Neuronal stem cell (in vitro differentiated cells): ENCODE data around the gene FAM117B. TPM values are rescaled to one million over a fixed set of nuclear protein-coding genes. Genes with fewer than 3 reads are reported as not detected.

Source experiments
- DNase-seq: peaks from one replicate; pipeline ENCODE4 v3.0.0-alpha.2; 2013; ENCODE audit warnings: low spot score
- H2AFZ ChIP-seq: one replicate; pipeline ENCODE4 v1.6.1; 2013; ENCODE audit warnings: mild to moderate bottlenecking, low read length, inconsistent platforms
- H2AK5ac ChIP-seq: 2 replicates; pipeline ENCODE4 v1.6.1; 2013; ENCODE audit warnings: low read depth, mild to moderate bottlenecking, inconsistent platforms, low read length, moderate library complexity, mixed read lengths
- H2BK120ac ChIP-seq: 2 replicates; pipeline ENCODE4 v1.6.1; 2013; ENCODE audit warnings: low read depth, mild to moderate bottlenecking, inconsistent platforms, low read length, moderate library complexity, mixed read lengths
- H2BK12ac ChIP-seq: one replicate; pipeline ENCODE4 v1.6.1; 2013; ENCODE audit warnings: low read length, inconsistent platforms
- H2BK15ac ChIP-seq: 2 replicates; pipeline ENCODE4 v1.6.1; 2013; ENCODE audit warnings: mild to moderate bottlenecking, low read length, inconsistent platforms, mixed read lengths
- H2BK5ac ChIP-seq: one replicate; pipeline ENCODE4 v1.6.1; 2013; ENCODE audit warnings: inconsistent platforms, mild to moderate bottlenecking, low read length, moderate library complexity
- H3K14ac ChIP-seq: one replicate; pipeline ENCODE4 v1.6.1; 2013; ENCODE audit warnings: low read length, inconsistent platforms
- H3K18ac ChIP-seq: 2 replicates; pipeline ENCODE4 v1.6.1; 2013; ENCODE audit warnings: low read length, inconsistent platforms
- H3K23ac ChIP-seq: 2 replicates; pipeline ENCODE4 v1.6.1; 2013; ENCODE audit warnings: low read depth, mild to moderate bottlenecking, mixed read lengths, low read length, inconsistent platforms; ENCODE audit not compliant: poor library complexity
- H3K27ac ChIP-seq: replicated peaks from 3 replicates; pipeline ENCODE4 v1.5.1; 2013; ENCODE audit warnings: low read length, inconsistent platforms
- H3K27me3 ChIP-seq, 3 experiments: 2 replicates each; pipeline ENCODE4 v1.6.1; 2013; ENCODE audit warnings: low read length in 3 of 3, mild to moderate bottlenecking in 2 of 3, inconsistent platforms in 1 of 3, low read depth in 1 of 3, mixed read lengths in 1 of 3, moderate library complexity in 1 of 3; ENCODE audit not compliant: control insufficient read depth in 3 of 3, insufficient read depth in 3 of 3
- H3K36me3 ChIP-seq, 2 donors: replicated peaks in 1 of 2; 2 replicates each; pipeline ENCODE4 v1.6.1; 2013; ENCODE audit warnings: low read length in 2 of 2; ENCODE audit not compliant: control insufficient read depth in 2 of 2, insufficient read depth in 2 of 2
- H3K4ac ChIP-seq: 2 replicates; pipeline ENCODE4 v1.6.1; 2013; ENCODE audit warnings: inconsistent platforms, mild to moderate bottlenecking, low read length, moderate library complexity
- H3K4me1 ChIP-seq, 2 donors: 1 replicate in 1 of 2; 2 replicates in 1 of 2; pipeline ENCODE4 v1.6.1; 2013; ENCODE audit warnings: low read length in 2 of 2, low read depth in 1 of 2; ENCODE audit not compliant: control insufficient read depth in 2 of 2, insufficient read depth in 1 of 2
- H3K4me2 ChIP-seq: one replicate; pipeline ENCODE4 v1.6.1; 2013; ENCODE audit warnings: mild to moderate bottlenecking, low read length, inconsistent platforms; ENCODE audit not compliant: insufficient read depth, poor library complexity, severe bottlenecking
- H3K4me3 ChIP-seq, 2 donors: 2 replicates each; pipeline ENCODE4 v1.5.1; 2013; ENCODE audit warnings: low read length in 2 of 2, mild to moderate bottlenecking in 2 of 2, inconsistent platforms in 1 of 2, moderate library complexity in 1 of 2
- H3K79me1 ChIP-seq: one replicate; pipeline ENCODE4 v1.6.1; 2013; ENCODE audit warnings: low read depth, mild to moderate bottlenecking, inconsistent platforms, low read length, moderate library complexity
- H3K9ac ChIP-seq: one replicate; pipeline ENCODE4 v1.6.1; 2013; ENCODE audit warnings: mild to moderate bottlenecking, low read depth, low read length, inconsistent platforms; ENCODE audit not compliant: poor library complexity
- H3K9me3 ChIP-seq, 2 donors: replicated peaks in 1 of 2; 2 replicates each; pipeline versions ENCODE3 to v1.6.1; 2013; ENCODE audit warnings: low read length in 2 of 2, mild to moderate bottlenecking in 2 of 2, inconsistent platforms in 1 of 2, low read depth in 1 of 2, mixed read lengths in 1 of 2, moderate library complexity in 1 of 2; ENCODE audit not compliant: control insufficient read depth in 2 of 2, insufficient read depth in 1 of 2
- H4K8ac ChIP-seq: one replicate; pipeline ENCODE4 v1.6.1; 2013; ENCODE audit warnings: low read depth, mild to moderate bottlenecking, inconsistent platforms, low read length, moderate library complexity
- H4K91ac ChIP-seq: one replicate; pipeline ENCODE4 v1.6.1; 2013; ENCODE audit warnings: low read length, low read depth, mild to moderate bottlenecking, inconsistent platforms; ENCODE audit not compliant: poor library complexity
- WGBS, 2 donors: extraction: QIAGEN DNeasy Blood & Tissue Kit; methylation state at CpG; one replicate each; pipeline ENCODE4 v1.1.7; 2013; ENCODE audit warnings: missing lambda C conversion rate in 2 of 2, mixed read lengths in 1 of 2; ENCODE audit not compliant: insufficient read length in 2 of 2, insufficient replicate concordance in 1 of 2; ENCODE audit errors: extremely low coverage in 2 of 2; 5-methylcytosine and 5-hydroxymethylcytosine counted together
- polyA plus RNA-seq, 2 experiments: library from polyadenylated mRNA; stranded (reverse); fragments of 200-250 nt; gene quantifications; one replicate each; pipeline ENCODE4 v1.2.3, GENCODE V29; 2013

The FAM117B gene
- 11.3 TPM for polyA plus RNA-seq (2013, experiment 1 of 2)
- polyA plus RNA-seq (2013, experiment 2 of 2) = 12.2 TPM

- H2BK12ac ChIP-seq = no peak within 1 kb of the TSS
- H3K18ac ChIP-seq = peak within 1 kb of the TSS; percentile 100
- H2BK5ac ChIP-seq = peak within 1 kb of the TSS; percentile 99
- peaks cover 0 to 11% of the 10 kb centered on the region in 2 donors for H3K4me1 ChIP-seq
- peaks cover 0 to 12% of the 10 kb centered on the region in 2 donors for H3K36me3 ChIP-seq
- peak within 1 kb of the TSS; percentile 89 for H3K27ac ChIP-seq
- peak; percentile 96 for DNase-seq
- H4K91ac ChIP-seq = peak within 1 kb of the TSS; percentile 95
- peak within 1 kb of the TSS; percentile 96 for H2AK5ac ChIP-seq
- H3K23ac ChIP-seq = peak within 1 kb of the TSS; percentile 97
- no CpG with 5 or more reads among the region's 80 CpGs for WGBS, 2 donors
- peak within 1 kb of the TSS; percentile 100 for H3K9ac ChIP-seq
- H4K8ac ChIP-seq = no peak within 1 kb of the TSS
- H2BK120ac ChIP-seq = peak within 1 kb of the TSS; percentile 91
- peak within 1 kb of the TSS; percentile 69 for H3K4ac ChIP-seq
- peak within 1 kb of the TSS; percentile 83 for H3K4me2 ChIP-seq
- H2BK15ac ChIP-seq = peak within 1 kb of the TSS; percentile 37
- H3K79me1 ChIP-seq = no peaks in the 10 kb centered on the region
- peak within 1 kb of the TSS; percentile 72 to 99 for H3K4me3 ChIP-seq
- H3K9me3 ChIP-seq = peaks cover 0 to 6% of the 10 kb centered on the region in 2 donors
- peak within 1 kb of the TSS; percentile 97 for H2AFZ ChIP-seq
- no peaks in the 10 kb centered on the region for H3K27me3 ChIP-seq
- peak within 1 kb of the TSS; percentile 99 for H3K14ac ChIP-seq
Observed at GRCh38 chr2:202634556-202635427, at the start of gene FAM117B. Gene FAM117B, plus strand, starts transcription at chr2:202634969. Its CDS starts 219 bp downstream, at chr2:202635188.

GRCh38 chr2:202588647-202589581, 45.9 kb upstream of the FAM117B start:
- Histone ChIP-seq H3K4me2 (no peak overlapping the region), H3K4ac (no peak overlapping the region), H3K79me1 (no peaks in the 10 kb centered on the region), H3K36me3 (no peaks in the 10 kb centered on the region), H2BK120ac (peak overlapping the region; percentile 69), H3K27me3 (no peaks in the 10 kb centered on the region), H2BK15ac (peak overlapping the region; percentile 63), H4K91ac (peak overlapping the region; percentile 67), H3K14ac (no peak overlapping the region), H2BK12ac (peak overlapping the region; percentile 47), H3K23ac (peak overlapping the region; percentile 86), H2AFZ (peak overlapping the region; percentile 80), H3K9ac (peak overlapping the region; percentile 2), H3K4me3 (no peak overlapping the region), H2BK5ac (no peak overlapping the region), H2AK5ac (peak overlapping the region; percentile 51), H3K27ac (no peak overlapping the region), H4K8ac (peak overlapping the region; percentile 45), H3K4me1 (peaks cover 0 to 8% of the 10 kb centered on the region in 2 donors), H3K9me3 (peaks cover 0 to 1% of the 10 kb centered on the region in 2 donors), H3K18ac (peak overlapping the region; percentile 13)
- no CpG with 5 or more reads among the region's 17 CpGs for WGBS, 2 donors
- peak; percentile 76 for DNase-seq

GRCh38 chr2:202589582-202589949, 45.2 kb upstream of the FAM117B start:
- H3K4me2 ChIP-seq = no peak overlapping the region
- peak overlapping the region; percentile 69 for H2BK120ac ChIP-seq
- peak overlapping the region; percentile 63 for H2BK15ac ChIP-seq
- no peak for DNase-seq
- peak overlapping the region; percentile 51 for H2AK5ac ChIP-seq
- no peaks in the 10 kb centered on the region for H3K27me3 ChIP-seq
- H3K4ac ChIP-seq = no peak overlapping the region
- peak overlapping the region; percentile 67 for H4K91ac ChIP-seq
- no peak overlapping the region for H3K27ac ChIP-seq
- H3K79me1 ChIP-seq = no peaks in the 10 kb centered on the region
- peak overlapping the region; percentile 80 for H2AFZ ChIP-seq
- no CpG with 5 or more reads among the region's 4 CpGs for WGBS, 2 donors
- H3K23ac ChIP-seq = peak overlapping the region; percentile 86
- H4K8ac ChIP-seq = peak overlapping the region; percentile 45
- no peaks in the 10 kb centered on the region for H3K36me3 ChIP-seq
- peaks cover 0 to 8% of the 10 kb centered on the region in 2 donors for H3K4me1 ChIP-seq
- H3K4me3 ChIP-seq = no peak overlapping the region
- H3K18ac ChIP-seq = peak overlapping the region; percentile 13
- peak overlapping the region; percentile 47 for H2BK12ac ChIP-seq
- peaks cover 0 to 1% of the 10 kb centered on the region in 2 donors for H3K9me3 ChIP-seq
- H2BK5ac ChIP-seq = no peak overlapping the region
- no peak overlapping the region for H3K14ac ChIP-seq
- H3K9ac ChIP-seq = peak overlapping the region; percentile 2
